SU-DHL-6 (cell line): Measurements from ENCODE around the gene PEX7.

ENCODE experiments used
- CTCF ChIP-seq: fragments of 200-600 bp; sonication (generic); IDR thresholded peaks from one replicate; pipeline ENCODE4 v1.5.1; 2017; ENCODE audit warnings: antibody characterized with exemption, mild to moderate bottlenecking, low read length, moderate library complexity; ENCODE audit not compliant: insufficient read depth, poor library complexity, severe bottlenecking
- EZH2phosphoT487 ChIP-seq: fragments of 200-600 bp; sonication (generic), shearing (Covaris generic); conservative IDR thresholded peaks from 2 replicates; pipeline ENCODE4 v1.6.1; 2018; ENCODE audit warnings: mild to moderate bottlenecking, antibody characterized with exemption, low read length, moderate library complexity, mixed read lengths

- TF ChIP-seq CTCF = no peak
- TF ChIP-seq EZH2phosphoT487 = no peak
Observed at GRCh38 chr6:136958168-136958567, 135.8 kb downstream of the PEX7 start.
